Parathyroid adenoma (tissue), 2 donors: Measurements from ENCODE around the gene AGAP3.

Experiments used
- H2AFZ ChIP-seq: fragments of 300-600 bp; sonication (generic); one replicate; pipeline ENCODE4 v1.7.0; 2017; ENCODE audit warnings: antibody characterized with exemption, mild to moderate bottlenecking
- H3K27ac ChIP-seq: fragments of 300-600 bp; sonication (generic); one replicate; pipeline ENCODE4 v1.7.0; 2017
- H3K27me3 ChIP-seq: fragments of 300-600 bp; sonication (generic); one replicate; pipeline ENCODE4 v1.7.0; 2017; ENCODE audit warnings: low read length; ENCODE audit not compliant: control insufficient read depth, insufficient read depth
- H3K36me3 ChIP-seq: fragments of 300-600 bp; sonication (generic); one replicate; pipeline ENCODE4 v1.7.0; 2017; ENCODE audit warnings: low read length; ENCODE audit not compliant: control insufficient read depth, insufficient read depth
- H3K4me1 ChIP-seq: fragments of 300-600 bp; sonication (generic); one replicate; pipeline ENCODE4 v1.7.0; 2017; ENCODE audit warnings: control low read depth
- H3K4me2 ChIP-seq: fragments of 300-600 bp; sonication (generic); one replicate; pipeline ENCODE4 v1.7.0; 2017; ENCODE audit warnings: low read length
- H3K4me3 ChIP-seq: fragments of 300-600 bp; sonication (generic); one replicate; pipeline ENCODE4 v1.7.0; 2017; ENCODE audit warnings: low read depth, low read length
- H3K79me2 ChIP-seq: fragments of 300-600 bp; sonication (generic); one replicate; pipeline ENCODE4 v1.7.0; 2017; ENCODE audit warnings: control low read depth
- H3K9ac ChIP-seq: fragments of 300-600 bp; sonication (generic); one replicate; pipeline ENCODE4 v1.7.0; 2017; ENCODE audit warnings: mild to moderate bottlenecking
- H3K9me3 ChIP-seq: fragments of 300-600 bp; sonication (generic); one replicate; pipeline ENCODE4 v1.7.0; 2017; ENCODE audit warnings: low read length; ENCODE audit not compliant: control insufficient read depth
- TF ChIP-seq, protein P1 (sequence below): fragments of 300-600 bp; sonication (generic); IDR thresholded peaks from one replicate; pipeline ENCODE4 v1.7.0; 2017; ENCODE audit warnings: antibody characterized with exemption, mild to moderate bottlenecking
- donor health status: primary hyperparathyroidism.

Gene AGAP3

DNA sequence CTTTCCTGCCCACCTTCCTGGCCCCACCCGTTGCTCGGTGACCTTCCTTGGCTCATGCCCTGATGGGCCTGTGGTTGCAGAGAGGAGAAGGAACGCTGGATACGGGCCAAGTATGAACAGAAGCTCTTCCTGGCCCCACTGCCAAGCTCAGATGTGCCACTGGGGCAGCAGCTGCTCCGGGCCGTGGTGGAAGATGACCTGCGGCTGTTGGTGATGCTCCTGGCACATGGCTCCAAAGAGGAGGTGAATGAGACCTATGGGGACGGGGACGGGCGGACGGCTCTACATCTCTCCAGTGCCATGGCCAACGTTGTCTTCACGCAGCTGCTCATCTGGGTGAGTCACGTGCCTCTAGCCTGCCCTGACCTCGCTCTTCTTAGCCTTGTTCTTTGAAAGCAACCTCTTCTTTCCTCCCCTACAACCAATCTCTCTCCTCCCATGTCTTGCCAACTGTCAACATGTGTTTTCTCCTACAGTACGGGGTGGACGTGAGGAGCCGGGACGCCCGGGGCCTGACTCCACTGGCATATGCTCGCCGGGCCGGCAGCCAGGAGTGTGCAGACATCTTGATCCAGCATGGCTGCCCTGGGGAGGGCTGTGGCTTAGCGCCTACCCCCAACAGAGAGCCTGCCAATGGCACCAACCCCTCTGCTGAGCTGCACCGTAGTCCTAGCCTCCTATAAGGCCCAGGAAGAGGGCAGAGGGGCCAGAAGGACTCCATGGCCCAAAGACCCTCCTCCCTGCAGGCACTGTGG lies 57.2 kb downstream of the AGAP3 start:
- H3K36me3 ChIP-seq = no peaks in the 10 kb centered on the region
- no peaks in the 10 kb centered on the region for H3K27me3 ChIP-seq
- H3K4me2 ChIP-seq = no peak overlapping the region
- no peak overlapping the region for H3K4me3 ChIP-seq
- TF ChIP-seq, protein P1, sequence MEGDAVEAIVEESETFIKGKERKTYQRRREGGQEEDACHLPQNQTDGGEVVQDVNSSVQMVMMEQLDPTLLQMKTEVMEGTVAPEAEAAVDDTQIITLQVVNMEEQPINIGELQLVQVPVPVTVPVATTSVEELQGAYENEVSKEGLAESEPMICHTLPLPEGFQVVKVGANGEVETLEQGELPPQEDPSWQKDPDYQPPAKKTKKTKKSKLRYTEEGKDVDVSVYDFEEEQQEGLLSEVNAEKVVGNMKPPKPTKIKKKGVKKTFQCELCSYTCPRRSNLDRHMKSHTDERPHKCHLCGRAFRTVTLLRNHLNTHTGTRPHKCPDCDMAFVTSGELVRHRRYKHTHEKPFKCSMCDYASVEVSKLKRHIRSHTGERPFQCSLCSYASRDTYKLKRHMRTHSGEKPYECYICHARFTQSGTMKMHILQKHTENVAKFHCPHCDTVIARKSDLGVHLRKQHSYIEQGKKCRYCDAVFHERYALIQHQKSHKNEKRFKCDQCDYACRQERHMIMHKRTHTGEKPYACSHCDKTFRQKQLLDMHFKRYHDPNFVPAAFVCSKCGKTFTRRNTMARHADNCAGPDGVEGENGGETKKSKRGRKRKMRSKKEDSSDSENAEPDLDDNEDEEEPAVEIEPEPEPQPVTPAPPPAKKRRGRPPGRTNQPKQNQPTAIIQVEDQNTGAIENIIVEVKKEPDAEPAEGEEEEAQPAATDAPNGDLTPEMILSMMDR = no peak
- H3K9ac ChIP-seq = no peak overlapping the region
- no peak overlapping the region for H2AFZ ChIP-seq
- H3K9me3 ChIP-seq = no peaks in the 10 kb centered on the region
- no peak overlapping the region for H3K27ac ChIP-seq
- H3K4me1 ChIP-seq = no peaks in the 10 kb centered on the region
- H3K79me2 ChIP-seq = no peaks in the 10 kb centered on the region

DNA sequence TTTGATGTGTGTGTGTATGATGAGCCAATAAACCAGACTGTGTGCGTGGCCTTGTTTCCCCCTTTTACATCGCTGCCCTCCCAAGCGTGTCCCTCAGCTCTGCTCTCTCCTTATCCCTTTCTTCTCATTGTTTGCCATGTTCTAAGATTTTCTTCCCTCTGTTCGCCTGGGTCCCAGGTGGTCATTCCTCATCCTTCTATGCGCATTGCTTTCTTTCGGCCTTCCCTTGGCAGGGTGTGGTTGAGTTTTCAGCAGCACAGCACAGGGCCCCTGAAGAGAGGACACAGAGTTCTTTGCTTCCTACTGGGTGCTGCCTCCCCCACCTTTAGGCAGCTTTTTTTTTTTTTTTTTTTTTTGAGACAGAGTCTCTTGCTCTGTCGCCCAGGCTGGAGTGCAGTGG lies 58.1 kb downstream of the AGAP3 start:
- Histone ChIP-seq H2AFZ (no peak overlapping the region), H3K9ac (no peak overlapping the region), H3K27me3 (no peaks in the 10 kb centered on the region), H3K4me3 (no peak overlapping the region), H3K4me1 (peaks cover 3% of the 10 kb centered on the region), H3K36me3 (no peaks in the 10 kb centered on the region), H3K79me2 (no peaks in the 10 kb centered on the region), H3K9me3 (no peaks in the 10 kb centered on the region), H3K4me2 (no peak overlapping the region), H3K27ac (no peak overlapping the region)
- TF ChIP-seq, protein P1 = no peak

DNA sequence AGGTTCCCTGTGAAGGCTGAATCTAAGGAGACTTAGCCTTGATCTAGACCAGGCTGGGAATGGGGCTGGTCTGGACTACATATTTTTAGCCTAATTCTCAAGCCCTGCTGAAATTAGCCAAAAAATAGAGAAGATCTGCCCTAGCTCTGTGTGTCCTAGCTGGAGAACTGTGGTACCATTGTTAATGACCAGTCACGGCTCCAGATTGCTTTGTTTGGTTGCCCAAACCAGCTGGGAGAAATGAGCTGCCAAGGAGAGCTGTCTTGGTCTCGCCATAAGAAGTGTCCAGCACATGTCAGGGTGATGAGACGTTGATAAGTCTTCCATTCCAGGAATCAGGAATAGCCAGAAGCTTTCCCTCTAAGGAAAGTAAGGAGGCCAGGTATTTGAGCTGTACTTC lies 60.5 kb downstream of the AGAP3 start:
- Histone ChIP-seq H3K4me3 (no peak overlapping the region), H3K27me3 (no peaks in the 10 kb centered on the region), H3K4me1 (peaks cover 3% of the 10 kb centered on the region), H3K27ac (no peak overlapping the region), H3K36me3 (no peaks in the 10 kb centered on the region), H3K4me2 (no peak overlapping the region), H3K9ac (no peak overlapping the region), H3K79me2 (no peaks in the 10 kb centered on the region), H3K9me3 (no peaks in the 10 kb centered on the region), H2AFZ (no peak overlapping the region)
- TF ChIP-seq, protein P1 = no peak

GRCh38 chr7:151148319-151149259 lies 62.3 kb downstream of the AGAP3 start:
- no peaks in the 10 kb centered on the region for H3K27me3 ChIP-seq
- H3K9ac ChIP-seq = no peak overlapping the region
- no peak overlapping the region for H3K27ac ChIP-seq
- TF ChIP-seq, protein P1 = no peak
- no peaks in the 10 kb centered on the region for H3K36me3 ChIP-seq
- no peak overlapping the region for H3K4me2 ChIP-seq
- H2AFZ ChIP-seq = no peak overlapping the region
- no peak overlapping the region for H3K4me3 ChIP-seq
- H3K79me2 ChIP-seq = no peaks in the 10 kb centered on the region
- H3K4me1 ChIP-seq = peaks cover 3% of the 10 kb centered on the region
- H3K9me3 ChIP-seq = no peaks in the 10 kb centered on the region
